ENCODE measurements around the gene C11orf91.
A peak's percentile ranks its signal among the peaks of the same experiment; 100 is the strongest.

Gene C11orf91

GRCh38 chr11:33736148-33736812 lies 35.7 kb upstream of the C11orf91 start, which contains the start of gene CD59:
Gene CD59 (minus strand): TSS chr11:33736423. CDS start chr11:33722445, 13,978 bp downstream.
- Histone ChIP-seq H3K36me3 (ENCODE audit: insufficient read depth, low read length) (no peaks in the 10 kb centered on the region), H3K4me1 (ENCODE audit: insufficient read depth, low read length, poor library complexity, severe bottlenecking) (peaks cover 34% of the 10 kb centered on the region)

GRCh38 chr11:33735271-33736147 lies 34.9 kb upstream of the C11orf91 start:
- Histone ChIP-seq H2AFZ (ENCODE audit: low read length) (peak overlapping the region; percentile 80), H3K9me2 (replicated peaks; ENCODE audit: low read depth, low read length) (no peaks in the 10 kb centered on the region), H4K20me1 (ENCODE audit: insufficient read depth, low read length, poor library complexity, severe bottlenecking) (peaks cover 10% of the 10 kb centered on the region), H3K4me1 (ENCODE audit: insufficient read depth, low read length, poor library complexity, severe bottlenecking) (peaks cover 37% of the 10 kb centered on the region), H3K79me2 (ENCODE audit: insufficient read depth, low read length) (peaks cover 48% of the 10 kb centered on the region), H3K36me3 (ENCODE audit: insufficient read depth, low read length) (no peaks in the 10 kb centered on the region), H3K9me3 (ENCODE audit: insufficient read depth, low read depth, low read length) (no peaks in the 10 kb centered on the region), H3K27me3 (ENCODE audit: insufficient read depth, low read length, poor library complexity, severe bottlenecking) (no peaks in the 10 kb centered on the region), H3K4me3 (ENCODE audit: low read length, poor library complexity, severe bottlenecking) (peak overlapping the region; percentile 92), H3F3A (ENCODE audit: low read depth) (no peaks in the 10 kb centered on the region), H3K4me2 (ENCODE audit: low read depth, low read length, poor library complexity, severe bottlenecking) (peak overlapping the region; percentile 82), H3K9ac (ENCODE audit: low read depth, low read length, poor library complexity, severe bottlenecking) (peak overlapping the region; percentile 74)
- TF ChIP-seq CTCF (conservative IDR thresholded peaks at IDR 0.05; ENCODE audit: low read length) (no peak), EZH2phosphoT487 (IDR thresholded peaks at IDR 0.05; ENCODE audit: borderline replicate concordance) (no peak)

More at GRCh38 chr11:33736148-33736812, 35.7 kb upstream of the C11orf91 start, which contains the start of gene CD59:
- Histone ChIP-seq H3F3A (ENCODE audit: low read depth) (no peaks in the 10 kb centered on the region), H2AFZ (ENCODE audit: low read length) (peak within 1 kb of the TSS; percentile 80), H4K20me1 (ENCODE audit: insufficient read depth, low read length, poor library complexity, severe bottlenecking) (peaks cover 10% of the 10 kb centered on the region), H3K27me3 (ENCODE audit: insufficient read depth, low read length, poor library complexity, severe bottlenecking) (no peaks in the 10 kb centered on the region), H3K79me2 (ENCODE audit: insufficient read depth, low read length) (peaks cover 43% of the 10 kb centered on the region), H3K4me2 (ENCODE audit: low read depth, low read length, poor library complexity, severe bottlenecking) (peak within 1 kb of the TSS; percentile 82), H3K9me2 (replicated peaks; ENCODE audit: low read depth, low read length) (no peaks in the 10 kb centered on the region), H3K9ac (ENCODE audit: low read depth, low read length, poor library complexity, severe bottlenecking) (peak within 1 kb of the TSS; percentile 74), H3K4me3 (ENCODE audit: low read length, poor library complexity, severe bottlenecking) (peak within 1 kb of the TSS; percentile 92), H3K9me3 (ENCODE audit: insufficient read depth, low read depth, low read length) (no peaks in the 10 kb centered on the region)
- TF ChIP-seq CTCF (conservative IDR thresholded peaks at IDR 0.05; ENCODE audit: low read length) (no peak), EZH2phosphoT487 (IDR thresholded peaks at IDR 0.05; ENCODE audit: borderline replicate concordance) (no peak)

GRCh38 chr11:33734441-33735270 lies 34.0 kb upstream of the C11orf91 start:
- peak overlapping the region; percentile 82 for H3K4me2 ChIP-seq (ENCODE audit: low read depth, low read length, poor library complexity, severe bottlenecking)
- no peaks in the 10 kb centered on the region for H3K9me3 ChIP-seq (ENCODE audit: insufficient read depth, low read depth, low read length)
- peak overlapping the region; percentile 80 for H2AFZ ChIP-seq (ENCODE audit: low read length)
- H3K79me2 ChIP-seq (ENCODE audit: insufficient read depth, low read length) = peaks cover 57% of the 10 kb centered on the region
- no peaks in the 10 kb centered on the region for H3K9me2 ChIP-seq (replicated peaks; ENCODE audit: low read depth, low read length)
- H3F3A ChIP-seq (ENCODE audit: low read depth) = no peaks in the 10 kb centered on the region
- peaks cover 10% of the 10 kb centered on the region for H4K20me1 ChIP-seq (ENCODE audit: insufficient read depth, low read length, poor library complexity, severe bottlenecking)
- H3K27me3 ChIP-seq (ENCODE audit: insufficient read depth, low read length, poor library complexity, severe bottlenecking) = no peaks in the 10 kb centered on the region
- no peak for TF ChIP-seq CTCF (conservative IDR thresholded peaks at IDR 0.05; ENCODE audit: low read length)
- no peak for TF ChIP-seq EZH2phosphoT487 (IDR thresholded peaks at IDR 0.05; ENCODE audit: borderline replicate concordance)
- no peaks in the 10 kb centered on the region for H3K36me3 ChIP-seq (ENCODE audit: insufficient read depth, low read length)
- H3K9ac ChIP-seq (ENCODE audit: low read depth, low read length, poor library complexity, severe bottlenecking) = peak overlapping the region; percentile 74
- H3K4me3 ChIP-seq (ENCODE audit: low read length, poor library complexity, severe bottlenecking) = peak overlapping the region; percentile 92
- peaks cover 44% of the 10 kb centered on the region for H3K4me1 ChIP-seq (ENCODE audit: insufficient read depth, low read length, poor library complexity, severe bottlenecking)

All from Loucy (cell line).